ENCODE results near the gene APELA. TPM values are rescaled to one million over a fixed set of nuclear protein-coding genes. Genes with fewer than 3 reads are reported as not detected.
"Not testable (repeated sequence)": the region's sequence is repeated elsewhere in the genome, so short reads cannot be mapped to it uniquely, and the experiment has no call there.

Gene APELA
- polyA plus RNA-seq, 4 donors, result 0.90 to 12.1 (median 10.7) TPM

GRCh38 chr4:164924670-164925238 lies 47.8 kb downstream of the APELA start:
- no peak for DNase-seq (ENCODE audit: low read depth in 4 of 4, low spot score in 3 of 4)

DNA sequence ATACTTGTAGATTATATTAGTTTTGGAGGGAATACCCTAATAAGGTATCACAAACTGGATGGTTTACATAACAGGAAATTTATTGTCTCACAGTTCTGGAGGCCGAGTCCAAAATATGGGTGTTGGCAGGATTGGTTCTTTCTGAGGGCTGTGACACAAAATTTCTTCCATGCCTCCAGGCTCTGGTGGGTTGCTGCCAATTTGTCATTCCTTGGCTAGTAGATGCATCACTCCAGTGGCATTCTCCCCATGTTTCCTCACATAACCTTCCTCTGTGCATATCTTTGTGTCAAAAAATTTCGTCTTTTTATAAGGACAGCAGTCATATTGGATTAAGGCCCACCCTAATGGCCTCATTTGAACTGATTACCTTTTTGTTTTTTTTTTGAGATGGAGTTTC lies 49.3 kb downstream of the APELA start:
- DNase-seq (ENCODE audit: low read depth in 4 of 4, low spot score in 3 of 4), result no peak

DNA sequence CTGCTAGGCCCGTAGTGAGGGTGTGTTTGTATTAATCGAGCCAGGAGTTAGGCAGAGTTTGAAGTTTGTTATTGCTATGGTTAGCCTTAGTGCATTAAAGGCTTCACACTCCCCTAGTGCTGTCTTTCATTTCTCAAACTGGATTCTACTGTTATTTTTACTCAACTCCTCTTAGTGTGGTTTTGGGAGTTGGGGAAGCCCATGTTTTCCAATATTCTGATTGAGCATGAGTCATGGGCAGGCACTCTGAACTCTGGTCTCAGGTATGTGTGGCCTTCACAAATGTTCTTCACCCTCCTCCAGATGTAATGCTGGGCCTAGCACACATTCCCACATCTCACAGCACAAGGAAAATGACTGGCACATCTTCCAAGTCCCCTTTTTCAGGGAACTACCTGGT lies 50.1 kb downstream of the APELA start:
- DNase-seq (ENCODE audit: low read depth in 4 of 4, low spot score in 3 of 4), result not testable (repeated sequence)

- DNase-seq (ENCODE audit: low read depth in 4 of 4, low spot score in 3 of 4), result no peak
These were observed 53.7 kb downstream of the APELA start for GRCh38 chr4:164930647-164931046.

GRCh38 chr4:164931551-164932324 lies 54.8 kb downstream of the APELA start:
- DNase-seq (ENCODE audit: low read depth in 4 of 4, low spot score in 3 of 4), result no peak

- DNase-seq (ENCODE audit: low read depth in 4 of 4, low spot score in 3 of 4), result no peak
These were observed 56.3 kb downstream of the APELA start for GRCh38 chr4:164933244-164933643.

- no peak for DNase-seq (ENCODE audit: low read depth in 4 of 4, low spot score in 3 of 4)
These were observed 58.4 kb downstream of the APELA start for GRCh38 chr4:164935363-164935762.

- not testable (repeated sequence) for DNase-seq (ENCODE audit: low read depth in 4 of 4, low spot score in 3 of 4)
These were observed 59.1 kb downstream of the APELA start for GRCh38 chr4:164935865-164936606.

DNA sequence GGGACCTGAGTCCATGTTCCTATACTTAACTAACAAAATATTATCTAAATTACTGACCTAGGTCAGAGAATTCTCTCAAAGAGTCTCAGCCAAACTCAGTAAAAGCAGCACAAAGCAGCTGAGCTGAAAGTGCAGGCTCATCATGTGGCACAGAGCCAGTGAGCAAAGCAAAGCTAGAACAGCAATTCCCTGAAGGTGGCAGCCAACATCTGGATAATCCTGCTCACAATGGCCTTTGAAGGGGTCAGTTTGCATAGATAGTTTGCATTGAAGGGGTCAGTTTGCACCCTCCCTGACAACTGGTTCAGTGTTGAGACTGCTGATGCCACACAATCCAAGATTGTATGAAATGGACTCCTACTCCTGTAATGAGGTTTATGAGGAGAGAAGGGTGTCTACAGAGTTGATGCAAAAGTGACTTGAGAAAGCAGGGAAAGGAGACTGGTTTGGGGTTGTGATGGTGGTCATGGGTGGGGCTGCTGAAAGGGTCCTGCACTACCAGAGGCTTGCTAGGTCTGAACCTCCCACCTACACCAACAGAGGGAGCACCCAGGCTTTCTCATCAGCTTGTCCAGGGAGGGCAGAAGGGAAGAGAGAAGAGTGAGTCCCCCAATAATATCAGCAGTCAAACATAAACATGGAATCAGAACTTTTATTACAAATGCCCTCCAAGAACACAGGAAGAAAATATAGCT lies 60.7 kb downstream of the APELA start:
- no peak for DNase-seq (ENCODE audit: low read depth in 4 of 4, low spot score in 3 of 4)

DNA sequence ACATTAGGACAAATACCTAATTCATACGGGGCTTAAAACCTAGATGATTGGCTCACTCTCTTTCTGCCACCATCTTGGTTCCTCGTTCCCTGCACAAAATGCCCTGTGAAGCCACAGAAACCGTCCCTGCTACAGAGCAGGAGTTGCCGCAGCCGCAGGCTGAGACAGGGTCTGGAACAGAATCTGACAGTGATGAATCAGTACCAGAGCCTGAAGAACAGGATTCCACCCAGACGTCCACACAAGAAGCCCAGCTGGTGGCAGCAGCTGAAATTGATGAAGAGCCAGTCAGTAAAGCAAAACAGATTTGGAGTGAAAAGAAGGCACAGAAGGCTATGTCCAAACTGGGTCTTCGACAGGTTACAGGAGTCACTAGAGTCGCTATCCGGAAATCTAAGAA lies 66.2 kb downstream of the APELA start:
- DNase-seq (ENCODE audit: low read depth in 4 of 4, low spot score in 3 of 4), result no peak

- DNase-seq (ENCODE audit: low read depth in 4 of 4, low spot score in 3 of 4), result no peak
These were observed 68.2 kb downstream of the APELA start for GRCh38 chr4:164945146-164945545.

DNA sequence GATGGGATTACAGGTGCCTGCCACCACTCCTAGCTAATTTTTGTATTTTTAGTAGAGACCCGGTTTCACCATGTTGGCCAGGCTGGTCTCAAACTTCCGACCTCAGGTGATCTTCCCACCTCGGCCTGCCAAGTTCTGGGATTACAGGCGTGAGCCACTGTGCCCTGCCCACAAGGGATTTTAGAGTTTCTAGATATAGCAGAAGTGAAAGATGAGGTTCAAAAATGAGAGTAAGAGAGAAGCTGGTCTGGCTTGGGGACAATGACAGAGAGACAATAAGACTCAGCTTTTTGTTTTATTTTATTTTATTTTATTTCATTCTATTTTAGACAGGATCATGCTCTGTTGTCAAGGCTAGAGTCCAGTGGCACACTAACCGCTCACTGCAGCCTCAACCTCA lies 69.8 kb downstream of the APELA start:
- DNase-seq (ENCODE audit: low read depth in 4 of 4, low spot score in 3 of 4), result no peak

Other genes with a start within 250 kb of the APELA start
- under 1 TPM in 3 of 4 donors, not detected in 1; 0.14 to 0.42 (median 0.39) TPM for gene SMIM31, start 123.0 kb upstream of the APELA start, polyA plus RNA-seq (ENCODE audit: insufficient read length in 4 of 4)
- 1 to 10 TPM; 2.2 to 3.3 (median 2.8) TPM for gene TRIM61, start 100.5 kb downstream of the APELA start, polyA plus RNA-seq (ENCODE audit: insufficient read length in 4 of 4)
- under 1 TPM in 1 of 4 donors, not detected in 3; 0.11 TPM for gene TRIM60, start 154.8 kb downstream of the APELA start, polyA plus RNA-seq (ENCODE audit: insufficient read length in 4 of 4)
- gene TRIM75, start 176.7 kb downstream of the APELA start, polyA plus RNA-seq (ENCODE audit: insufficient read length in 4 of 4), result not detected
- 10 to 100 TPM; 16.4 to 35.2 (median 32.1) TPM for gene TMEM192, start 235.7 kb downstream of the APELA start, polyA plus RNA-seq (ENCODE audit: insufficient read length in 4 of 4)

Data from left renal pelvis (tissue), 4 donors.